ENCODE measurements around the gene NFE2L1.
A peak's percentile ranks its signal among the peaks of the same experiment; 100 is the strongest.
"Not testable (repeated sequence)": the region's sequence is repeated elsewhere in the genome, so short reads cannot be mapped to it uniquely, and the experiment has no call there.

The NFE2L1 gene

DNA sequence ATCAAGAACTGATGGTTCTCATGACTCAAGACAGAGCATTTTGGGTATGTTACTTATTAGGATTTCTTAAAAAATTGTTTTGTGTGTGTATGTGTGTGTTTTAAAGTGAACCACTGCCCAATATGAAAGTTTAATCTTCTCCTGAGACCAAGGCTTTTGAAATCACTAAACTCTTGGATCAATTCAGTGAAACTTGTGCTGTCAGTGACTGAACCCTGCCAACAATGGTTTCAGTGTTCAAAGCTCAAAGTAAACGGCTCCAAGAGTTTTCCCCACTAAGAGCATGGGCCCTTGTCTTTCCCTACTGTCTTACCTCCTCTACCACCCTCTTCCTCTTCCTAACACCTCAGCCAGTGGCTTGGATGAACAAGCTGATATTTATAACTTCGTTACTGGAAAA lies 22.0 kb downstream of the NFE2L1 start:
- DNase-seq: no peak
- Histone ChIP-seq H3K27me3 (ENCODE audit: insufficient read depth, low read depth, severe bottlenecking) (no peaks in the 10 kb centered on the region), H3K4me3 (ENCODE audit: low read depth, low read length) (no peak overlapping the region), H3K27ac (no peak overlapping the region), H3K36me3 (peaks cover 82% of the 10 kb centered on the region), H3K9me3 (ENCODE audit: severe bottlenecking) (no peaks in the 10 kb centered on the region)
- TF ChIP-seq, protein P1, sequence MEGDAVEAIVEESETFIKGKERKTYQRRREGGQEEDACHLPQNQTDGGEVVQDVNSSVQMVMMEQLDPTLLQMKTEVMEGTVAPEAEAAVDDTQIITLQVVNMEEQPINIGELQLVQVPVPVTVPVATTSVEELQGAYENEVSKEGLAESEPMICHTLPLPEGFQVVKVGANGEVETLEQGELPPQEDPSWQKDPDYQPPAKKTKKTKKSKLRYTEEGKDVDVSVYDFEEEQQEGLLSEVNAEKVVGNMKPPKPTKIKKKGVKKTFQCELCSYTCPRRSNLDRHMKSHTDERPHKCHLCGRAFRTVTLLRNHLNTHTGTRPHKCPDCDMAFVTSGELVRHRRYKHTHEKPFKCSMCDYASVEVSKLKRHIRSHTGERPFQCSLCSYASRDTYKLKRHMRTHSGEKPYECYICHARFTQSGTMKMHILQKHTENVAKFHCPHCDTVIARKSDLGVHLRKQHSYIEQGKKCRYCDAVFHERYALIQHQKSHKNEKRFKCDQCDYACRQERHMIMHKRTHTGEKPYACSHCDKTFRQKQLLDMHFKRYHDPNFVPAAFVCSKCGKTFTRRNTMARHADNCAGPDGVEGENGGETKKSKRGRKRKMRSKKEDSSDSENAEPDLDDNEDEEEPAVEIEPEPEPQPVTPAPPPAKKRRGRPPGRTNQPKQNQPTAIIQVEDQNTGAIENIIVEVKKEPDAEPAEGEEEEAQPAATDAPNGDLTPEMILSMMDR (IDR thresholded peaks at IDR 0.05; ENCODE audit: low read depth, low read length): no peak

DNA sequence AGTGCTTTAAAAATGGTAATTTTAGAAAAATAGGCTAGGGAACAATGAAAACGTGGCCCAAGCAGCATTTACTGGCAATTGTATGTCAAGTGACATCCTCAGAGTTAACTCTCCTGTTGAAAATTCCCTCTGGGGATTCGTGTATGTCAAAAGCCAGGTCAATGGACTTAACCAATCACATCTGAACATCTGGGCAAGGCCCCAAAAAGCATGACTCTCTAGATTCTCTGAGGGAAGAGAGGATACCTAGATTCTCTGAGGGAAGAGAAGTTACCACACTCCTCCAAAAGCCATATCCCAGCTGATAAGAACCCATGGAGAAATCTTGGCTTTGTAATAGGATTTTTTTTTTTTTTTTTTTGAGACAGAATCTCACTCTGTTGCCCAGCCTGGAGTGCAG lies 23.5 kb downstream of the NFE2L1 start:
- Histone ChIP-seq H3K27me3 (ENCODE audit: insufficient read depth, low read depth, severe bottlenecking) (no peaks in the 10 kb centered on the region), H3K27ac (no peak overlapping the region), H3K36me3 (peaks cover 85% of the 10 kb centered on the region), H3K4me3 (ENCODE audit: low read depth, low read length) (no peak overlapping the region), H3K9me3 (ENCODE audit: severe bottlenecking) (no peaks in the 10 kb centered on the region)
- no peak for DNase-seq
- TF ChIP-seq, protein P1 (IDR thresholded peaks at IDR 0.05; ENCODE audit: low read depth, low read length): no peak

DNA sequence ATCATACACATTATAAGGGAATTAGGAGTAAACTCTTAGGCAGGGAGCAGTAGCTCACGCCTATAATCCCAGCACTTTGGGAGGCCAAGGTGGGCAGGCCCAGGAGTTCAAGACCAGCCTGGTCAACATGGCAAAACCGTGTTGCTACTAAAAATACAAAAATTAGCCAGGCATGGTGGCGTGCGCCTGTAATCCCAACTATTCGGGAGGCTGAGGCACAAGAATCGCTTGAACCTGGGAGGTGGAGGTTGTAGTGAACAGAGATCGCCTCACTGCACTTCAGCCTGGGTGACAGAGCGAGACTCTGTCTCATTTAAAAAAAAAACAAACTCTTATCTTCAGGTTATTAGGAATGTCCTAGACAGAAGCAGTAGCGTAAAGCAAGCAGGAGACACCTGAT lies 24.7 kb downstream of the NFE2L1 start:
- not testable (repeated sequence) for H3K27ac ChIP-seq; H3K4me3 ChIP-seq (ENCODE audit: low read depth, low read length); DNase-seq; H3K9me3 ChIP-seq (ENCODE audit: severe bottlenecking); H3K27me3 ChIP-seq (ENCODE audit: insufficient read depth, low read depth, severe bottlenecking)
- peaks cover 78% of the 10 kb centered on the region for H3K36me3 ChIP-seq

DNA sequence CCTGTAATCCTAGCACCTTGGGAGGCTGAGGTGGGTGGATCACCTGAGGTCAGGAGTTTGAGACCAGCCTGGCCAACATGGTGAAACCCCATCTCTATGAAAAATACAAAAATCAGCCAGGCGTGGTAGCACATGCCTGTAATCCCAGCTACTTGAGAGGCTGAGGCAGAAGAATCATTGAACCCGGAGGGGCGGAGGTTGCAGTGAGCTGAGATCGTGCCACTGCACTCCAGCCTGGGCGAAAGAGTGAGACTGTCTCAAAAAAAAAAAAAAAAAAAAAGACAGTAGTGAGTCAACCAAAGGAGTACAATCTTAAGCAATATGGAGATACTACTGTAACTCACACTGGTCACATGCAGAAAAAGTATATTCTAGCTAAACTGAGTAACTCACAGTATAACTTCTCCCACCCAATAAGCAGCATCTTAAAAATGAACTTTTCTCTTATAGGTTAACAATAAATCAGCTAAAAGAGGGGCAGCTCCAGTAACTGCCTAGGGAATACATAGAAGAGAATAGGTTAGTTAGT lies 25.5 kb downstream of the NFE2L1 start:
- not testable (repeated sequence) for H3K9me3 ChIP-seq (ENCODE audit: severe bottlenecking); H3K27me3 ChIP-seq (ENCODE audit: insufficient read depth, low read depth, severe bottlenecking); H3K4me3 ChIP-seq (ENCODE audit: low read depth, low read length); DNase-seq
- H3K27ac ChIP-seq: peak overlapping the region; percentile 0; the same call in 1 of the 2 replicates
- H3K36me3 ChIP-seq: peaks cover 70% of the 10 kb centered on the region

DNA sequence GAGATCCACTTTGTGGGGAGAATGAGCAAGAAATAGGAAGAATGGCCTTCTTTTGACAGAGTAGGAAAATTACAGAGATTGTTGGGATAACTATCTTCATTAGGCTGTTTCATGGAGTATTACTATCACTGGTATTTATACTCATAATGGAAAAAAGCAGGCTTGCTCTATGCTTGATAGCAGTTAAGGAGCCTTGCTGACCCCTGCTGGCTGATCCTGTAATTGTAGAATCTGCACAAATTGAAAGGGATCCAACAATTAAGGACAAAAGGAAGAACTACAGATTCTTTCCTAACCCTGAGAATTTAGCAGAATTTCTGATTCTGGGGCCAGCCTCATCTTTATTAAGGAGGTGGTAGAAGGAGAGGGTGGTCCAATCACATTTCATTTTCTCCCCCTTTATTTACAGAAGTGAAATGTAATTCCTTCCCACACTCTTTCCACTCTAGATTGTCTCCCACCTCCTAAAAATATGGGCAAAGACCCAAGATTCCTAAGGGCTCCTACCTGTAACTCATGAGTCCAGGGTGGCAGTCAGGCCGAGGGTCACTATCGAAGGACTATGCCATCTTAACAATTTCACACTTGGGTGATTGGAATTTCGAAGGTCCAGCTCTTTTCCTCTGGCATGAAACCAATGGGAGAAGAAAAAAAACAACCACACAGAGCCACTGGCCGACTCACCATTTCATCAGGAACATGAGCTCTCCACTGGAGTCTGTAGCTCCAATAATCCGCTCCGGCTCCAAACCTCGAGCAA lies 26.3 kb downstream of the NFE2L1 start:
- Histone ChIP-seq H3K4me3 (ENCODE audit: low read depth, low read length) (no peak overlapping the region), H3K27ac (peak overlapping the region; percentile 0; the same call in 1 of the 2 replicates), H3K9me3 (ENCODE audit: severe bottlenecking) (no peaks in the 10 kb centered on the region), H3K36me3 (peaks cover 61% of the 10 kb centered on the region), H3K27me3 (ENCODE audit: insufficient read depth, low read depth, severe bottlenecking) (no peaks in the 10 kb centered on the region)
- TF ChIP-seq, protein P1 (IDR thresholded peaks at IDR 0.05; ENCODE audit: low read depth, low read length): peak; percentile 76
- DNase-seq: peak; percentile 81

DNA sequence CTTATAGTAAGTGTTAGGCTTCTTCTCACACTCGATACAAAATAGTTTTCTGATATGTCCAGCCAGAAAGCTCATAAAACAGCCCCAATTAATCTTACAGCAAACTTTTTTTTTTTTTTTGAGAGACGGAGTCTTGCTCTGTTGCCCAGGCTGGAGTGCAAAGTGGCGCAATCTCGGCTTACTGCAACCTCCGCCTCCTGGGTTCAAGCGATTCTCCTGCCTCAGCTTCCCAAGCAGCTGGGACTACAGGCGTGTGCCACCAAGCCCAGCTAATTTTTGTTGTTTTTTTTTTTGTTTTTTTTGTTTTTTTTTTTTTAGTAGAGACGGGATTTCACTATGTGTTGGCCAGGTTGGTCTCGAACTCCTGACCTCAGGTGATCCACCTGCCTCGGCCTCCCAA lies 29.0 kb downstream of the NFE2L1 start:
- not testable (repeated sequence) for H3K27me3 ChIP-seq (ENCODE audit: insufficient read depth, low read depth, severe bottlenecking); H3K27ac ChIP-seq; DNase-seq; H3K9me3 ChIP-seq (ENCODE audit: severe bottlenecking); H3K4me3 ChIP-seq (ENCODE audit: low read depth, low read length)
- H3K36me3 ChIP-seq: peaks cover 45% of the 10 kb centered on the region

DNA sequence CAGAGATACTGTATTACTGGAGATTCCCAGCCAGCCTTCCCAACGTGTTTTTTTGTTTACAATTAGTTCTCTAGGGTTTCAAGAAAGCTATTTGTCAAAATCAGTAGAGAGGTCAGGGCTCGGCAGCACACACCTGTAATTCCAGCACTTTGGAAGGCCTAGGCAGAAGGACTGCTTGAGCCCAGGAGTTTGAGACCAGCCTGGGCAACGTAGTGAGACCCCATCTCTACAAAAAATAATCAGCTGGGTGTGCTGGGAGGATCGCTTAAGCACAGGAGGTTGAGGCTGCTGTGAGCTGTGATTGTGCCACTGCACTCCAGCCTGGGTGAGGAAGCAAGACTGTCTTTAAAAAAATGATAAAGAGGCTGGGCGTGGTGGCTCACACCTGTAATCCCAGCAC lies 33.7 kb downstream of the NFE2L1 start:
- 0 out of 2 replicates have a peak overlapping the region, but pooled peaks have one; percentile 28 for H3K27ac ChIP-seq
- H3K4me3 ChIP-seq (ENCODE audit: low read depth, low read length): no peak overlapping the region
- peaks cover 13% of the 10 kb centered on the region for H3K36me3 ChIP-seq
- no peak for DNase-seq
- no peaks in the 10 kb centered on the region for H3K27me3 ChIP-seq (ENCODE audit: insufficient read depth, low read depth, severe bottlenecking)
- no peaks in the 10 kb centered on the region for H3K9me3 ChIP-seq (ENCODE audit: severe bottlenecking)
- TF ChIP-seq, protein P1 (IDR thresholded peaks at IDR 0.05; ENCODE audit: low read depth, low read length): no peak

Measured in WERI-Rb-1 (cell line).